HFF-Myc (cell line): ENCODE results near the gene COX18.

Experiments
- DNase-seq: peaks from one replicate; pipeline ENCODE4 v3.0.0-alpha.2; 2011; ENCODE audit warnings: low read depth; ENCODE audit errors: extremely low read depth
- H3K4me3 ChIP-seq: replicated peaks from 2 replicates; pipeline ENCODE4 v1.5.1; 2011; ENCODE audit warnings: low read depth, mild to moderate bottlenecking, control low read depth, low read length
- TF ChIP-seq, protein P1 (sequence below): IDR thresholded peaks from 2 replicates; pipeline ENCODE4 v1.5.1; 2012; ENCODE audit warnings: mild to moderate bottlenecking, low read depth, low read length, control low read depth; ENCODE audit errors: missing control alignments

The COX18 gene

DNA sequence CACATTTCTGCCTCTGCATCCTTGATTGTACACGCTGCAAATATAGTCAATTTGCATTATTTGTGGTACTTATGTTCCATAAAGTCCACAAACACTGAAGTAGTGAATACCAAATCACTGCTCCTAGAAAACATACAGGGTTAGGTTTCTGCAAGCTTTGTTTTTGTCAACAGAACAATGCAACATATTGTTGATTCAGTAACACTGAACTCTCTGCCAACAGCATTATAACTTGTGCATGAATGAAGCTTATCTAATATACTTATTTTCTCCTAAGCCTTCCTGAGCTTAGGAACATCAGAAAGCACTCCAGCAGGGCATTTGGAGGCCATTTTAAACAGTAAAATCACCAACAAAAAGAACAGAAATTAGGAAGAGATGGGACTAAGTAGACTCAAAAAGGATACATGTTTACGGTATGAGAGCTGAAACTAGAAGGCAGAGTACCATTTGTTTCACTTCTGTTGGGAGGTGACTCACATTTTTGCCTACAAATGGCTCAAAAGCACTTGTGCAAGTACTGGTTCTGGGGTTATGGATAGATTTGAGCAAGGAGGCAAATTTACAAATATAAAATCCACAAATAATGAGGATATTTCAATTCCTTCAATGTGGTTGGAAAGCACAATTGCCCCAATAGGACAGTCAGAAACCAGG is 14.1 kb downstream of the COX18 start:
- no peak overlapping the region for H3K4me3 ChIP-seq
- TF ChIP-seq, protein P1, sequence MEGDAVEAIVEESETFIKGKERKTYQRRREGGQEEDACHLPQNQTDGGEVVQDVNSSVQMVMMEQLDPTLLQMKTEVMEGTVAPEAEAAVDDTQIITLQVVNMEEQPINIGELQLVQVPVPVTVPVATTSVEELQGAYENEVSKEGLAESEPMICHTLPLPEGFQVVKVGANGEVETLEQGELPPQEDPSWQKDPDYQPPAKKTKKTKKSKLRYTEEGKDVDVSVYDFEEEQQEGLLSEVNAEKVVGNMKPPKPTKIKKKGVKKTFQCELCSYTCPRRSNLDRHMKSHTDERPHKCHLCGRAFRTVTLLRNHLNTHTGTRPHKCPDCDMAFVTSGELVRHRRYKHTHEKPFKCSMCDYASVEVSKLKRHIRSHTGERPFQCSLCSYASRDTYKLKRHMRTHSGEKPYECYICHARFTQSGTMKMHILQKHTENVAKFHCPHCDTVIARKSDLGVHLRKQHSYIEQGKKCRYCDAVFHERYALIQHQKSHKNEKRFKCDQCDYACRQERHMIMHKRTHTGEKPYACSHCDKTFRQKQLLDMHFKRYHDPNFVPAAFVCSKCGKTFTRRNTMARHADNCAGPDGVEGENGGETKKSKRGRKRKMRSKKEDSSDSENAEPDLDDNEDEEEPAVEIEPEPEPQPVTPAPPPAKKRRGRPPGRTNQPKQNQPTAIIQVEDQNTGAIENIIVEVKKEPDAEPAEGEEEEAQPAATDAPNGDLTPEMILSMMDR, result no peak
- no peak for DNase-seq

GRCh38 chr4:73053974-73054480 is 15.5 kb downstream of the COX18 start:
- TF ChIP-seq, protein P1, result no peak
- DNase-seq, result no peak
- no peak overlapping the region for H3K4me3 ChIP-seq

- DNase-seq, result no peak
- H3K4me3 ChIP-seq, result no peak overlapping the region
- TF ChIP-seq, protein P1, result no peak
Measured at GRCh38 chr4:73053076-73053475, 16.4 kb downstream of the COX18 start.

GRCh38 chr4:73051625-73052024 is 17.9 kb downstream of the COX18 start:
- H3K4me3 ChIP-seq, result no peak overlapping the region
- no peak for DNase-seq
- TF ChIP-seq, protein P1, result no peak

GRCh38 chr4:73045879-73046278 is 23.6 kb downstream of the COX18 start:
- H3K4me3 ChIP-seq, result no peak overlapping the region
- TF ChIP-seq, protein P1, result no peak
- DNase-seq, result no peak

DNA sequence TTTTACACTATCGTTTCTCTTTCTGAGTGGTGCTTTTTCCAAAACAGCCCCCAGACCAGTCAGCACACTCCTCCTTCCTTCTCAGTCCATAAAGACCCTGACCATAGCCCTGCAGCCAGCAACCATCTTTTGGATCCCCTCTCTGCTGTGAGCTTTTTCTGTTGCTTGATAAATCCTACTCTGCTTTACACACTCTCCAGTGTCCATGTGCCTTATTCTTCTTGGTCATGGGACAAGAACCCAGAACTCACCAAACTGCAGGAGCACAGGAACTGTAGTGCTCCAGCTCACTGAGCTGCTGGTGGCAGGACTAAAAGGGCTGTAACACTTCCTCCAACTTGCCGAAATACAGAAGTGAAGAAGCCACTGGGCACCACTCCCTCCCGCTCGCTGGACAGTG is 32.5 kb downstream of the COX18 start:
- H3K4me3 ChIP-seq, result no peak overlapping the region
- TF ChIP-seq, protein P1, result no peak
- DNase-seq, result no peak

GRCh38 chr4:73036123-73036522 is 33.4 kb downstream of the COX18 start:
- no peak for DNase-seq
- TF ChIP-seq, protein P1, result no peak
- H3K4me3 ChIP-seq, result no peak overlapping the region
